GM21737 (cell line): ENCODE measurements around the gene IL31.
"Not testable (repeated sequence)": the region's sequence is repeated elsewhere in the genome, so short reads cannot be mapped to it uniquely, and the experiment has no call there.

Experiments
- ATAC-seq: cut with Tn5 transposase; IDR thresholded peaks from one replicate; pipeline ENCODE4 v1.9.1; 2021; ENCODE audit warnings: mild to moderate bottlenecking, moderate library complexity; ENCODE audit not compliant: unreplicated experiment

IL31 gene

DNA sequence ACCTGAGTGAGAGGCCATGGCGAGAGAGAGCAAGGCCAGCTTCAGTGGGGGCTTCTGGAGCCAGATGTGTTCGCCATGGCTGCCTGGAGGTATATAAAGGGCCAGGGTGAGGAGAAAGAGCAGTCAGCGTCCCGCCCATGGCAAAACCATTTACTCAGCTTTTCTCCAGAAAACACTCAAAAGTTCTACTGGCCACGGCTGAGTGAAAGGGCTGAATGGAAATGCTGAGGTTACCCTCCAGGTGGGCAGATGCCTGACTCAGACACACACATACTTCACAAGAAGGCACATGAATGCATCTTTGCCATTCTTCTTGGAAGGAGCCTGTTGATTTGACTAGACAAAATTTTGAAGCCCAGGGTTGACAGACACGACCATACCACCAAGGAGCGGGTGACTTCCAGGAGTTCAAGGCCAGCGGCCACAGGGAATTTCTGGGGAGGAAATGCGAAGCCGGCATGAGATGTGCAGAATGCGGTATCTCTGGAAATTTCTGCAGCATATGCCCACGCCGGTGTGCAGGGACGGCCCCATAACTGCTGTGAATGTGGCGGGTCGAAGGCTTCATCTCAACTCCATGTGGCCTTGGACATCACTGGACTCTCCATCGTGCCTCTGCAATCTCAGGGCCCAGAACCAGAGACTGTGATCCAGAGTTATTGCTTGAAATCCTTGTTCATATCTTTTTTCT is at the start of gene IL31:
TSS of gene IL31 (minus strand) at position 67 of the 691 bp plus-strand sequence. CDS start at position 18, 49 bp downstream.
- ATAC-seq: no peak

- no peak for ATAC-seq
These were observed 42.4 kb upstream of the IL31 start for GRCh38 chr12:122216445-122216844.

DNA sequence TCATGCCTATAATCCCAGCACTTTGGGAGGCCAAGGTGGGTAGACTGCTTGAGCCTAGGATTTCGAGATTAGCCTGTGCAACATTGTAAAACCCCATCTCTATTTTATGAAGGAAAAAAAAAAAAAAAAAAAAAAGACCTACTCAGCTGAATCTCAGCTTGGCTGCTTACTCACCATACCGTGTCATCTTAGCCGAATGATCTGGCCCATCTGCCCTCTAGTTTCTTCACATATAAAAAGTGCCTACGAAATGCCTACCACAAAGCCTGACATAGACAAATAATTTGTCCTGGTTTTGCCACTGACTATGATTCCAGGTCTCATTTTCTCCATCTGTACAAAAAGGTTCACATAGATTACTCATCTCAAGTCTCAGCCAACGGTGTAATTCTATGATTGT is 41.8 kb upstream of the IL31 start:
- no peak for ATAC-seq

GRCh38 chr12:122208073-122208820 is 34.2 kb upstream of the IL31 start:
- ATAC-seq: no peak

DNA sequence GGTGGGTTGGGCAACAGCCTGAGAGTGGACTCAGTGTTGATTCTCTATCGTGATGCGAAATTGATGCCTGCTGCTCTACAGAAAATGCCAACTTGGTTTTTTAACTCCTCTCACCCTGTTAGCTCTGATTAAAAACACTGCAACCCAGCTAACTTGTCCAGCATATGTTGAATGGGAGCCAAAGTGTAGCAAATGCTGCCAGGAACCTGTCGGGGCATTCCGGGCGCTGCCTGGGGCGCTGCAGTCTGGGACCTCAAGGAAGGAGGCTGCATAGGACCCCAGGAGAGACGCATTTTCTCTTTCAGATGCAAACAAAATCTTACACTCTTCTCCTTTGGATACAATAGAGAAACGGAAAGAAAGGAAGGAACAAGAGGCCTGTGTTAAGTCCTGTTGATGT is 33.4 kb upstream of the IL31 start:
- no peak for ATAC-seq

- ATAC-seq: no peak
These were observed 33.0 kb upstream of the IL31 start for GRCh38 chr12:122206976-122207375.

DNA sequence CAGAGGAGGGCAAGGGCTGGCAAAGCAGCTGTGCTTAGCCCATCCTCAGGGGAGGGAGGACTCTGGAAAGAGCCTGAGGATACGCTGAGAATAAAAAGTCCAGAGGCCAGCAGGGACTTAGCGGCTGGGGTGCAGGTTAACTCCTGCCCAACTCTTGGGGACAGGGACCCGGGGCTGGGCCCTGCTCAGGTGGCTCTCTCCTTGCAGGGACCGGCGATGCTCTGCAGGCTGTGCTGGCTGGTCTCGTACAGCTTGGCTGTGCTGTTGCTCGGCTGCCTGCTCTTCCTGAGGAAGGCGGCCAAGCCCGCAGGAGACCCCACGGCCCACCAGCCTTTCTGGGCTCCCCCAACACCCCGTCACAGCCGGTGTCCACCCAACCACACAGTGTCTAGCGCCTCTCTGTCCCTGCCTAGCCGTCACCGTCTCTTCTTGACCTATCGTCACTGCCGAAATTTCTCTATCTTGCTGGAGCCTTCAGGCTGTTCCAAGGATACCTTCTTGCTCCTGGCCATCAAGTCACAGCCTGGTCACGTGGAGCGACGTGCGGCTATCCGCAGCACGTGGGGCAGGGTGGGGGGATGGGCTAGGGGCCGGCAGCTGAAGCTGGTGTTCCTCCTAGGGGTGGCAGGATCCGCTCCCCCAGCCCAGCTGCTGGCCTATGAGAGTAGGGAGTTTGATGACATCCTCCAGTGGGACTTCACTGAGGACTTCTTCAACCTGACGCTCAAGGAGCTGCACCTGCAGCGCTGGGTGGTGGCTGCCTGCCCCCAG is 32.3 kb upstream of the IL31 start:
- no peak for ATAC-seq

- ATAC-seq: no peak
These were observed 31.3 kb upstream of the IL31 start for GRCh38 chr12:122205053-122205925.

DNA sequence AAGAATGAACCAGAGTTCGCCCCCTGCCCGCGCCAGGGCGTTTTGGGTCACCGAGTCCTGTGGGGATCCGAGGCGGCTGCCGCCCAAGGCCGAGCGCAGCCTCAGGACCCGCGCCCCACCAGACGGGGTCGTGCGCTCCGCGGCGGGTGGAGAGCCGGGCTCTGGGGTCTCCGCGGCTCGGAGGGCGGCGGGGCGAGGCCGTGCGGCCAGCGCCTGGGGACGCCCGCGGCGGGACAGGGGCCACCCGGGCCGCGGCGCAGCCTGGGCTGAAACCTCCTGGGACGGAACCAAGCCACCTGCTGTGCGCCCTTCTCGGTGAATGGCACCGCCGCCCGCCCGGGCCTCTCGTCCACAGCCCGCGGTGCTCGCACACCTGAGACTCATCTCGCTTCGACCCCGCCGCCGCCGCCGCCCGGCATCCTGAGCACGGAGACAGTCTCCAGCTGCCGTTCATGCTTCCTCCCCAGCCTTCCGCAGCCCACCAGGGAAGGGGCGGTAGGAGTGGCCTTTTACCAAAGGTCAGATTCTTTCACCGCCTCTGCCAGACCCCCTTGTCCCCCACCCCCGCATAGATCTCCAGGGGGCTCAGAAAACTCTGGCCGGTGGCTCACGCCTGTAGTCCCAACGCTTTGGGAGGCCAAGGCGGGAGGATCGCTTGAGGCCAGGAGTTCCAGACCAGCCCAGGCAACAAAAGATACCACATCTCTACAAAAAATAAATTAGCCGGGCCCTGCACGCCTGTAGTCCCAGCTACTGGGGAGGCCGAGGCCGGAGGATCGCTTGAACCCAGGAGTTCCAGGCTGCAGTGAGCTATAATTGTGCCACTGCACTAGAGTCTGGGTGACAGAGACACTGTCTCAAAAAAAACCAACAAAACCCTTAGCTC is 30.4 kb upstream of the IL31 start:
- no peak for ATAC-seq

DNA sequence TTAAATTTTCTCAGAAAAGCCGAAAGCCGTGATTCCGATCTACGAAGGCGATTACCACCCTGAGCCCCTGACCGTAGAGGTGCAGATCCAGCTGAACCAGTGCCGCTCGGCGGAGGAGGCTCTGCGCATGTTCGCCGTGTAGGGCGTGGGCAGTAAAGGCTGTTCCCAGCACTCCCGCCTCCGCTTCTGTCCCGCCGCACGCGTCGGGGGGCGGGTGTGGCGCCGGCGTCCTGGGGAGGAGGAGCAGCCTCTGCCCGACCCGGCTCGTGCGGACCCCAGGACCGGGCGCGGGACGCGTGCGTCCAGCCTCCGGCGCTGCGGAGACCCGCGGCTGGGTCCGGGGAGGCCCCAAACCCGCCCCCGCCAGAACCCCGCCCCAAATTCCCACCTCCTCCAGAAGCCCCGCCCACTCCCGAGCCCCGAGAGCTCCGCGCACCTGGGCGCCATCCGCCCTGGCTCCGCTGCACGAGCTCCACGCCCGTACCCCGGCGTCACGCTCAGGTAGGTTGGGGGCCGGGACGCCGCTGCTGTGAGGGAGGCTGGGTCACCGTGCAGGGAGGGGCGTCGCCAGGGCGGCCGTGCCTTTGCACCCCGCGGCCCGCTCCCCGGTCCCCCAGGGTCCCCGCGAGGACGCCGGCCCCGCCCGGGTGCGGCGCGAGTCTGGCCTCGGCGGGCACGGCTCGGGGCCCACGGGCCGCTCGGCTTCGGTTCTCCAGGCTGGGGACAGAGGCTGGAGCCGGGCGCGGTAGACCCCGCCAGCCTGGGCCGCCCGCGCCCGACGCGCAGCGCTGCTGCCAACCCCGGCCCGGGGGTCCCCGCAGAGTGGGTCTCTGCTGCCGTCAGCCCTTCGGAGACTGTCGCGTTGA is 29.5 kb upstream of the IL31 start, which contains the start of gene B3GNT4:
TSS of gene B3GNT4 (plus strand) at position 409 of the 866 bp plus-strand sequence. CDS start 910 bp downstream, outside the sequence.
- no peak for ATAC-seq

- ATAC-seq: not testable (repeated sequence)
These were observed 28.8 kb upstream of the IL31 start for GRCh38 chr12:122202811-122203210.

DNA sequence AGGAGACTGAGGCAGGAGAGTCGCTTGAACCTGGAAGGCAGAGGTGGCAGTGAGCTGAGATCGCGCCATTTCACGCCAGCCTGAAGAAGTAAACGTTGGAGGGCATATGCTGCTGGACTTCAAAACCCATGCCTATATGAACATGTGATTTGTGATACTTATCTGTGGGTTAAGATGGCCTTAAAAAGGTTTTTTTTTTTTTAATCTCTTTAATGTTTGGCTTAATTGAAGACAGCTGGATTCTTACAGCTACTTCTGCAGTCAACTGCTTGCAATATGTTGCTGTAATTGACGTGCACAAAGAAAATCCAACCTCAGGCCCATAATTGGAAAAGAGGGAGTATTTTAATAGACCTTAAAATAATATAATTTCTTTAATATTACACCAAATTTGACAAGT is 28.0 kb upstream of the IL31 start:
- ATAC-seq: no peak

GRCh38 chr12:122201381-122201780 is 27.4 kb upstream of the IL31 start:
- ATAC-seq: no peak

- ATAC-seq: no peak
These were observed 26.6 kb upstream of the IL31 start for GRCh38 chr12:122200541-122201175.

DNA sequence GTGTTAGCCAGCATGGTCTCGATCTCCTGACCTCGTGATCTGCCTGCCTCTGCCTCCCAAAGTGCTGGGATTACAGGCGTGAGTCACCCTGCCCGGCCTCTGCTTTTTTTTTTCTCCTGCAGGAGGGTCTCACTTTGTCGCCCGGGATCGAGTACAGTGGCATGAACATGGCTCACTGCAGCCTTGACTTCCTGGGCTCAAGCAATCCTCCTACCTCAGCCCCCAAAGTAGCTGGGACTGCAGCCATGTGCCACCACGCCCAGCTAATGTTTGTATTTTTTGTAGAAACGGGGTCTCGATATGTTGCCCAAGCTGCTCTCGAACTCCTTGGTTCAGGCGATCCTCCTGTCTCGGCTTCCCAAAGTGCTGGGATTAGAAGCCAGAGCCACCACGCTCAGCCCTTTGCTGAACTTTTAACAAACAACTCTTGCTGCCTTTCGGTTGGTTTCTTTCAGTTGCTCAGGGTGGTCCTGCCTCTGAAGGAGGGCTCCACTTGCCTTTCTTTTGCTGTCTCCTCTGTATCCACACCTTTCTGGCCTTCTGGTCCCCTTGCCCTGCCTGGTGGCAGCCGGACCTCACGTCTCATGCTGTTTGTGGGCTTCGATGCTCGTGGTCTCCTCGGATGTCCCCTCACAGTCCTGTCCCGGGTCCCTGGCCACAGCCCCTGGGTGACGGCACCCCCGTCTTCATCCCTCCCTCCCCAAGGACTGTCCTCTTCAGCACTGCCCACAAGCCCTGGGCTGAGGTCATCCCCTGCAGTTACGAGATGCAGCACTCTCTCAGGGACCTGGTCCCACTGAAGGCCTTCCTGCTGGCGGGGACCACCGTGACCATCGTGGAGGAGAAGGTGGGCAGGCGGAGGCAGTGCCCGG is 25.7 kb upstream of the IL31 start:
- ATAC-seq: no peak

DNA sequence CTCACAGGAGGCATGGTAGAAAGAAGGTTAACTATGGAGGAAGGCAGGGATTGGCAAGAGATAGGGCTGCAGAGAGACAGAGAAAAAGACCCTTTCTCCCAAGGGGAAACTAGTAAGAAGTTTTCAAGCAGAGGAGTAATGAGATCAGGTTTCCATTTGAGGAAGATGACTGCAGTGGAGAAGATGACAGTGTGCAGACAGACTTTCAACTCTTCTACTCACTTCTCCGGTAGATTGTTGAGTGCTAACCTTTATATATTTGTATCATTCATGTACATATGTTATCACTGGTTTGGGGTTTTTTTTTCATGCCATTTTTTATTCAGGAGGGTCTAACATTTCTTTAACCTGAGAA is 23.6 kb upstream of the IL31 start:
- no peak for ATAC-seq

GRCh38 chr12:122195405-122195804 is 21.4 kb upstream of the IL31 start:
- no peak for ATAC-seq
